Fibroblast of gingiva (primary cell): ENCODE results near the gene MPHOSPH9.
A peak's percentile ranks its signal among the peaks of the same experiment; 100 is the strongest.

ENCODE experiments used
- DNase-seq: peaks from one replicate; pipeline ENCODE4 v3.0.0-alpha.2; 2011; ENCODE audit warnings: low read depth

The MPHOSPH9 gene

GRCh38 chr12:123149501-123150274, 83.3 kb downstream of the MPHOSPH9 start:
- no peak for DNase-seq

GRCh38 chr12:123149088-123149487, 83.9 kb downstream of the MPHOSPH9 start:
- no peak for DNase-seq

- DNase-seq, result no peak
Observed at GRCh38 chr12:123148655-123149054, 84.3 kb downstream of the MPHOSPH9 start.

GRCh38 chr12:123148223-123148622, 84.7 kb downstream of the MPHOSPH9 start:
- no peak for DNase-seq

GRCh38 chr12:123145211-123145610, 87.7 kb downstream of the MPHOSPH9 start:
- no peak for DNase-seq

- no peak for DNase-seq
Observed at GRCh38 chr12:123143736-123144461, 89.0 kb downstream of the MPHOSPH9 start.

- DNase-seq, result no peak
Observed at GRCh38 chr12:123142921-123143735, 89.8 kb downstream of the MPHOSPH9 start.

GRCh38 chr12:123142518-123142840, 90.5 kb downstream of the MPHOSPH9 start:
- no peak for DNase-seq

GRCh38 chr12:123141615-123142517, 91.1 kb downstream of the MPHOSPH9 start:
- DNase-seq, result peak; percentile 55

- no peak for DNase-seq
Observed at GRCh38 chr12:123140676-123141614, 92.0 kb downstream of the MPHOSPH9 start.

GRCh38 chr12:123139926-123140675, 92.8 kb downstream of the MPHOSPH9 start:
- DNase-seq, result no peak

GRCh38 chr12:123135688-123136087, 97.3 kb downstream of the MPHOSPH9 start:
- DNase-seq, result no peak

GRCh38 chr12:123134826-123135225, 98.1 kb downstream of the MPHOSPH9 start:
- DNase-seq, result no peak

- no peak for DNase-seq
Observed at GRCh38 chr12:123134271-123134671, 98.7 kb downstream of the MPHOSPH9 start.

GRCh38 chr12:123133701-123134100, 99.2 kb downstream of the MPHOSPH9 start:
- no peak for DNase-seq

- no peak for DNase-seq
Observed at GRCh38 chr12:123132951-123133619, 99.9 kb downstream of the MPHOSPH9 start.

- DNase-seq, result no peak
Observed at GRCh38 chr12:123131879-123132402, 101.0 kb downstream of the MPHOSPH9 start.

GRCh38 chr12:123131291-123131832, 101.6 kb downstream of the MPHOSPH9 start:
- DNase-seq, result peak; percentile 40

GRCh38 chr12:123129621-123130020, 103.3 kb downstream of the MPHOSPH9 start:
- no peak for DNase-seq
